ENCODE data around the gene LGMN. TPM values are rescaled to one million over a fixed set of nuclear protein-coding genes. Genes with fewer than 3 reads are reported as not detected.

LGMN gene
- total RNA-seq, result 67.0 TPM

DNA sequence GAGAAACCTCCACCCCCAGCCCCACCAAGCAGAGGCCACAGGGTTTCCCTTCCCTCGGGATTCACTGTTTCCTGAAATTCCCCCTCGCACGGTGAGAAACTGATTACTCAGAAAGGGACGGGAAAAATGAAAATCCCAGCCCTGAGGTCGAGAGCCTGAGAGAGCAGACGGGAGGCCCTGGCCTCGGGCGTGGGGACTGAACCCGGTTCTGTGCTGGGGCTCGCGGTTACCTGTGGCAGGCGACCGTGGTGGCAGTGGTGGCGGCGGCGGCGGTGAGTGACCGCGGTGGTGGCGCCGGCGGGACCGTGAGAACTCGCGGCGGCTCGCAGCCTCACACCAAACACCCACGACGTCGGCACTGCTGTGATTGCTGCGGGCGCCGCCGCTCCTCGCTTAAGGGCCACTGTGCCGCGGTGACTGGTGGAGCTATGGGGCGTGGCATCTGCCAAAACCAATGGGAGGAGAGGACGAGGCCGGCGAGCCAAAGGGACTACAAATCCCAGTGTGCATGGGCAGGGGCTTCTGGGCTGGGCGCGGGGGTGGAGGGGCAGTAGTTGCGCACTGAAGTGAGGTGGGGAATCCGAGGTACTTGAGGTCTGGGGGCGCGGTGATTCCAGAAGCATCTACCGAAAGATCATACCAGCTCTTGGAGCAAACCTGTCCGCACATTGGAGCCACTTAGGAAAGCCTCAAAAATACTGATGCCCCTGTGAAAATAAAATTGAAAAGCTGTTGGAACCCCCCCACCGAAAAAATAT is at the start of gene LGMN:
Gene LGMN, minus strand, starts transcription at position 369 of the 758 bp plus-strand sequence. CDS start 15,841 bp downstream, outside the sequence.

GRCh38 chr14:92793709-92794546 is 45.5 kb upstream of the LGMN start, which contains the start of gene GOLGA5:
Gene GOLGA5 (plus strand): TSS chr14:92794305. CDS start chr14:92797438, 3,133 bp downstream.

Other genes starting within 250 kb of the LGMN start
- 7.2 TPM for gene RIN3, start 234.8 kb downstream of the LGMN start, total RNA-seq
- gene GOLGA5, start 45.7 kb upstream of the LGMN start, total RNA-seq, result 48.9 TPM
- 23.0 TPM for gene CHGA, start 174.5 kb upstream of the LGMN start, total RNA-seq

Measured in camera-type eye (tissue), 1 donor.